Glutamatergic neuron (in vitro differentiated cells): ENCODE results near the gene NFIA. TPM values are rescaled to one million over a fixed set of nuclear protein-coding genes. Genes with fewer than 3 reads are reported as not detected.

Experiments used
- DNase-seq: peaks from one replicate; pipeline ENCODE4 v3.0.0; 2022
- H3K27ac Mint-ChIP-seq: one replicate; pipeline ENCODE4 v1.8.0; 2020; ENCODE audit warnings: mild to moderate bottlenecking, mixed read lengths, inconsistent platforms; ENCODE audit not compliant: unreplicated experiment
- H3K27me3 Mint-ChIP-seq: one replicate; pipeline ENCODE4 v1.8.0; 2020; ENCODE audit warnings: mild to moderate bottlenecking, moderate library complexity, mixed read lengths, inconsistent platforms; ENCODE audit not compliant: unreplicated experiment
- H3K36me3 Mint-ChIP-seq: one replicate; pipeline ENCODE4 v1.8.0; 2020; ENCODE audit warnings: mild to moderate bottlenecking, mixed read lengths, inconsistent platforms; ENCODE audit not compliant: unreplicated experiment
- H3K4me1 Mint-ChIP-seq: one replicate; pipeline ENCODE4 v1.8.0; 2020; ENCODE audit warnings: mild to moderate bottlenecking, low read depth, mixed read lengths, inconsistent platforms; ENCODE audit not compliant: unreplicated experiment
- H3K4me3 Mint-ChIP-seq: one replicate; pipeline ENCODE4 v1.8.0; 2020; ENCODE audit warnings: mild to moderate bottlenecking, mixed read lengths, inconsistent platforms; ENCODE audit not compliant: unreplicated experiment
- H3K9me3 Mint-ChIP-seq: one replicate; pipeline ENCODE4 v1.8.0; 2020; ENCODE audit warnings: mild to moderate bottlenecking, moderate library complexity, mixed read lengths, inconsistent platforms; ENCODE audit not compliant: unreplicated experiment
- CTCF ChIP-seq: fragments of 200-600 bp; sonication (generic); IDR thresholded peaks from one replicate; pipeline ENCODE4 v1.5.0; 2021; ENCODE audit not compliant: partially characterized antibody, unreplicated experiment
- total RNA-seq: library from RNA; stranded (reverse); fragmentation: NEBNext Ultra II Directional; extraction: Animal tissue kit (Norgen Biotek cat#: 25700); gene quantifications from one replicate; pipeline ENCODE4 v1.2.1, GENCODE V29; 2021; ENCODE audit not compliant: unreplicated experiment

The NFIA gene
- total RNA-seq, 1 donor from 2014 or later, result 16.4 TPM

DNA sequence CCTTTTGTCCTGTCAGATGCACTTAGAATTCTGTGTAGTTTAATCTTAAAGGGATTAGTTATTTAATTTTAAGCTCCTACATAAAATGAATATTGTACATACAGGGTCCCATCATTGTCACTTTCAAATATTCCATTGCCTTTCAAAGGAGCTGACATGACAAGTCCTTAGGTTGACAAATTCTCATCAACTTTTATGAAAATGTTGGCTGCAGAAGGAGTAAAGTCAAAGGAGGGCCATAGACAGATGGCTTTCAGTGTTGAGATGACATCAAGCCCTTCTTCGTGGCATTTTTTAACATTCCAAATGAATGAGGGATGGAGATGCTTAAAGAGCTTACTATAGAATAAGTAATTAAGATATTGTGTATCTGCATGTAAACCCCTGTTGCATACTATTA, 15.4 kb downstream of the NFIA start:
- H3K27me3 Mint-ChIP-seq, result no peaks in the 10 kb centered on the region
- peaks cover under 1% of the 10 kb centered on the region for H3K9me3 Mint-ChIP-seq
- H3K36me3 Mint-ChIP-seq, result no peaks in the 10 kb centered on the region
- no peak for TF ChIP-seq CTCF
- DNase-seq, result no peak
- no peak overlapping the region for H3K4me3 Mint-ChIP-seq
- peaks cover 33% of the 10 kb centered on the region for H3K4me1 Mint-ChIP-seq
- no peak overlapping the region for H3K27ac Mint-ChIP-seq

GRCh38 chr1:61098333-61098732, 16.0 kb downstream of the NFIA start:
- no peak for DNase-seq
- H3K27ac Mint-ChIP-seq, result no peak overlapping the region
- H3K9me3 Mint-ChIP-seq, result peaks cover 2% of the 10 kb centered on the region
- H3K27me3 Mint-ChIP-seq, result peaks cover 3% of the 10 kb centered on the region
- H3K36me3 Mint-ChIP-seq, result no peaks in the 10 kb centered on the region
- peaks cover 39% of the 10 kb centered on the region for H3K4me1 Mint-ChIP-seq
- no peak for TF ChIP-seq CTCF
- no peak overlapping the region for H3K4me3 Mint-ChIP-seq

DNA sequence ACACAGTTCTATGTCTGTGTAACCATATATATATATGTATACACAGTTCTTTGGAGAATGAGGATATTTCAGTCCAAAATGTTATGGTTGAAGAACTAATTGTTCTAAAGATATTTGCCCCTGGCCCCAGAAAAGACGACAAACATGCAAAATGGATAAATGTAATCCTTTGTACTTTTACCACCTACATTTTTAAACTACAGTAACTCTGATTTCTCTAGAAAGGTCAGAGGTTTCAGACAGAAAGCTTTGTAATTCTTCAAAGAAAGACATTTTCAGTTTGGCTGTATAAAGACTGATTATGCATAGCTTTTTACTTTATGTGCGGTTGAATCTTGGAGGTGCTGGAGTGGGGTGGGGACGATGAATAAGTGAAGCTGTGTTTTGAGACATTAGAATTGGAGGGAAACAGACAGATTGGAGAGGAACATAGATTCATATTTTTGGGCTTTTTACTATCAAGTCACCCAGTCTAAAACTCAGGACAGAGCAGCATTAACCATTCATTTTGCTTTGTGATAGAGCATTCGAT, 16.6 kb downstream of the NFIA start:
- Mint-ChIP-seq H3K27ac (no peak overlapping the region), H3K9me3 (peaks cover 2% of the 10 kb centered on the region), H3K4me3 (no peak overlapping the region), H3K27me3 (peaks cover 3% of the 10 kb centered on the region), H3K4me1 (peaks cover 37% of the 10 kb centered on the region), H3K36me3 (no peaks in the 10 kb centered on the region)
- DNase-seq, result no peak
- no peak for TF ChIP-seq CTCF

DNA sequence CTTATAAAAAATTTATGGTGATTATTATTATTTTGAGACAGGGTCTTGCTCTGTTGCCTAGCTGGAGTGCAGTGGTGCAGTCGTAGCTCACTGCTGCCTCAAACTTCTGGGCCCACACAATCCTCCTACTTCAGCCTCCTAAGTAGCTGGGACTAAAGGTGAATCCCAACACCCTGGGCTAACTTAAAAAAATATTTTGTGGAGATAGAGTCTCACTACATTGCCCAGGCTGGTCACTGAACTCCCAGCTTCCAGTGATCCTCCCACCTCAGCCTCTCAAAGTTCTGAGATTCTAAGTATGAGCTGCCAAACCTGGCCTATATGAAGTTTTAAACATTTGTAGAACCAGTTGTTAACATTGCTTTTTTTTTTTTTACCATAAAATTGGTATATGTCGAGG, 18.2 kb downstream of the NFIA start:
- Mint-ChIP-seq H3K36me3 (no peaks in the 10 kb centered on the region), H3K9me3 (peaks cover 2% of the 10 kb centered on the region), H3K27me3 (peaks cover 3% of the 10 kb centered on the region), H3K4me3 (no peak overlapping the region), H3K27ac (no peak overlapping the region), H3K4me1 (peaks cover 35% of the 10 kb centered on the region)
- DNase-seq, result no peak
- no peak for TF ChIP-seq CTCF

GRCh38 chr1:61101536-61101935, 19.2 kb downstream of the NFIA start:
- Mint-ChIP-seq H3K4me3 (no peak overlapping the region), H3K4me1 (peaks cover 35% of the 10 kb centered on the region), H3K36me3 (no peaks in the 10 kb centered on the region), H3K27me3 (peaks cover 3% of the 10 kb centered on the region), H3K27ac (no peak overlapping the region), H3K9me3 (peaks cover 2% of the 10 kb centered on the region)
- TF ChIP-seq CTCF, result no peak
- DNase-seq, result no peak
